MM.1S (cell line): ENCODE measurements around the gene PDLIM4.

ENCODE experiments used
- DNase-seq: peaks from one replicate; pipeline ENCODE4 v3.0.0-alpha.2; 2015
- H2AFZ ChIP-seq: fragments of 300-600 bp; sonication (generic); 2 replicates; pipeline ENCODE4 v1.6.0; 2016; ENCODE audit warnings: antibody characterized with exemption, low read length
- H3F3A ChIP-seq: fragments of 300-600 bp; sonication (generic); 2 replicates; pipeline ENCODE4 v1.6.1; 2016; ENCODE audit warnings: mild to moderate bottlenecking, antibody characterized with exemption, low read length, moderate library complexity, mixed read lengths; ENCODE audit not compliant: insufficient read depth
- H3K27ac ChIP-seq: fragments of 300-600 bp; sonication (generic); 2 replicates; pipeline ENCODE4 v1.5.1; 2016; ENCODE audit warnings: mild to moderate bottlenecking, low read length
- H3K27me3 ChIP-seq: fragments of 300-600 bp; sonication (generic); replicated peaks from 2 replicates; pipeline ENCODE4 v1.6.0; 2016; ENCODE audit warnings: low read length; ENCODE audit not compliant: insufficient read depth
- H3K36me3 ChIP-seq: fragments of 300-600 bp; sonication (generic); replicated peaks from 2 replicates; pipeline ENCODE4 v1.6.1; 2016; ENCODE audit warnings: mild to moderate bottlenecking, low read length, mixed read lengths; ENCODE audit not compliant: insufficient read depth
- H3K4me1 ChIP-seq: fragments of 300-600 bp; sonication (generic); 2 replicates; pipeline ENCODE4 v1.6.1; 2016; ENCODE audit warnings: low read length, mixed read lengths
- H3K4me2 ChIP-seq: fragments of 300-600 bp; sonication (generic); 2 replicates; pipeline ENCODE4 v1.6.0; 2016; ENCODE audit warnings: low read depth, low read length
- H3K4me3 ChIP-seq: fragments of 300-600 bp; sonication (generic); 2 replicates; pipeline ENCODE4 v1.5.1; 2016; ENCODE audit warnings: low read length, mixed read lengths
- H3K79me2 ChIP-seq: fragments of 300-600 bp; sonication (generic); 2 replicates; pipeline ENCODE4 v1.6.1; 2016; ENCODE audit warnings: mixed run types, low read length, mixed read lengths
- H3K9ac ChIP-seq: fragments of 300-600 bp; sonication (generic); 2 replicates; pipeline ENCODE4 v1.6.1; 2016; ENCODE audit warnings: low read length, mixed read lengths
- H3K9me2 ChIP-seq: fragments of 300-600 bp; sonication (generic); replicated peaks from 2 replicates; pipeline ENCODE4 v1.6.1; 2016; ENCODE audit warnings: mild to moderate bottlenecking, low read length, mixed read lengths; ENCODE audit not compliant: insufficient read depth
- H3K9me3 ChIP-seq: fragments of 300-600 bp; sonication (generic); replicated peaks from 2 replicates; pipeline ENCODE4 v1.6.1; 2016; ENCODE audit warnings: mild to moderate bottlenecking, low read length, mixed read lengths; ENCODE audit not compliant: insufficient read depth
- H4K20me1 ChIP-seq: fragments of 300-600 bp; sonication (generic); 2 replicates; pipeline ENCODE4 v1.6.1; 2016; ENCODE audit warnings: mild to moderate bottlenecking, low read length, moderate library complexity, mixed read lengths; ENCODE audit not compliant: insufficient read depth
- EZH2 ChIP-seq: fragments of 300-600 bp; sonication (generic); optimal IDR thresholded peaks from 2 replicates; pipeline ENCODE3; 2017; ENCODE audit warnings: low read depth, mild to moderate bottlenecking, antibody characterized with exemption, low read length, mixed read lengths
- EZH2phosphoT487 ChIP-seq: fragments of 300-600 bp; sonication (generic); IDR thresholded peaks from 2 replicates; pipeline ENCODE4 v1.6.1; 2018; ENCODE audit warnings: antibody characterized with exemption, low read length
- TF ChIP-seq, protein P1 (sequence below): fragments of 300-600 bp; sonication (generic); IDR thresholded peaks from 2 replicates; pipeline ENCODE4 v1.5.1; 2016; ENCODE audit warnings: antibody characterized with exemption, low read length, mixed read lengths

The PDLIM4 gene

DNA sequence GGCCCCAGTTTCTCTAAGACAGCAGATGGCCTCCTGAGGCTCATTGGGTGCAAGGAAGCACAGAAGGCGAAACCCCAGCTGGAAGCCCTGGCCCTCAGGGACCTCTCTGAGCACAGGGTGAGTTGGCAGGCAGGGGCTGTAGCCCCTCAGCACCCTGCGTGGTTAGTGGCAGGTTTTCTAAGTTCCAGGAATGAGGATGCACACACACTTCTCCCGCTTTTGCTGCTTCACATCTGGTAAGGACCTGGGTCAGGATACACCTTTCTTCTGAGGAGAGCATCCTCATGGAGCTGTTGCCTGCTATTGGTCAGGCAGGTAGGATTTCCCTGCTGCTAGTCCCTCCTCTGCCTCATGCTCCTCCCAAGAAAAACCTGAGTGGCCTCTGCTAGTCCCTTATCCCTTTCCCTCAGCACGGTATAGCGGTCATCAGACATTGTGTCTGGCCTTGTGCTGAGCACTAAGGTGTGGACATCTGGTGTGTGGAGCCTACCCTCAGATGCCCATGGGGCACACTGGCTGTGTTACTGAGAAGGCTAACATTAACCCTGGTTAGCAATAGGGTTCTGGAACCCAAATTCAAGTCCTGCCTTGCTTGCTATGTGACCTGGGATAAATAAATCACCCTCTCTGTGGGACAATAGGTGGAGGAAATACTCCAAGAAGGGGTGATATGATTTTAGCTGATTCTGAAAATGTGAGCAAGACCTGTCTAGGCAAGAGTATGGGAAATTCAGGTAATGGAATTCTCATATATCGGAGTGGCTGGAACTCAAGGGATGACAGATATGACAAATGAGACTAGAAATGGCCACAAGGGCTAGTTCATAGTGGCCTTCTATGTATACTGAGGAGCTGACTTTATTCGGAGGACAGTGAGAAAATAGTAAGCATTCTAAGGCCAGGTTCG lies 38.3 kb downstream of the PDLIM4 start:
- no peak overlapping the region for H3K4me3 ChIP-seq
- H3K9me2 ChIP-seq, result no peaks in the 10 kb centered on the region
- no peaks in the 10 kb centered on the region for H3K27me3 ChIP-seq
- no peaks in the 10 kb centered on the region for H3K79me2 ChIP-seq
- no peak overlapping the region for H3K27ac ChIP-seq
- H3K9me3 ChIP-seq, result no peaks in the 10 kb centered on the region
- H2AFZ ChIP-seq, result no peak overlapping the region
- no peaks in the 10 kb centered on the region for H4K20me1 ChIP-seq
- peaks cover 17% of the 10 kb centered on the region for H3K4me1 ChIP-seq
- peaks cover 7% of the 10 kb centered on the region; the same call in 1 of the 2 replicates for H3F3A ChIP-seq
- no peaks in the 10 kb centered on the region for H3K36me3 ChIP-seq
- DNase-seq, result no peak
- H3K4me2 ChIP-seq, result no peak overlapping the region
- no peak overlapping the region for H3K9ac ChIP-seq
- TF ChIP-seq, protein P1, sequence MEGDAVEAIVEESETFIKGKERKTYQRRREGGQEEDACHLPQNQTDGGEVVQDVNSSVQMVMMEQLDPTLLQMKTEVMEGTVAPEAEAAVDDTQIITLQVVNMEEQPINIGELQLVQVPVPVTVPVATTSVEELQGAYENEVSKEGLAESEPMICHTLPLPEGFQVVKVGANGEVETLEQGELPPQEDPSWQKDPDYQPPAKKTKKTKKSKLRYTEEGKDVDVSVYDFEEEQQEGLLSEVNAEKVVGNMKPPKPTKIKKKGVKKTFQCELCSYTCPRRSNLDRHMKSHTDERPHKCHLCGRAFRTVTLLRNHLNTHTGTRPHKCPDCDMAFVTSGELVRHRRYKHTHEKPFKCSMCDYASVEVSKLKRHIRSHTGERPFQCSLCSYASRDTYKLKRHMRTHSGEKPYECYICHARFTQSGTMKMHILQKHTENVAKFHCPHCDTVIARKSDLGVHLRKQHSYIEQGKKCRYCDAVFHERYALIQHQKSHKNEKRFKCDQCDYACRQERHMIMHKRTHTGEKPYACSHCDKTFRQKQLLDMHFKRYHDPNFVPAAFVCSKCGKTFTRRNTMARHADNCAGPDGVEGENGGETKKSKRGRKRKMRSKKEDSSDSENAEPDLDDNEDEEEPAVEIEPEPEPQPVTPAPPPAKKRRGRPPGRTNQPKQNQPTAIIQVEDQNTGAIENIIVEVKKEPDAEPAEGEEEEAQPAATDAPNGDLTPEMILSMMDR, result no peak
- TF ChIP-seq EZH2phosphoT487 (no peak), EZH2 (no peak)

DNA sequence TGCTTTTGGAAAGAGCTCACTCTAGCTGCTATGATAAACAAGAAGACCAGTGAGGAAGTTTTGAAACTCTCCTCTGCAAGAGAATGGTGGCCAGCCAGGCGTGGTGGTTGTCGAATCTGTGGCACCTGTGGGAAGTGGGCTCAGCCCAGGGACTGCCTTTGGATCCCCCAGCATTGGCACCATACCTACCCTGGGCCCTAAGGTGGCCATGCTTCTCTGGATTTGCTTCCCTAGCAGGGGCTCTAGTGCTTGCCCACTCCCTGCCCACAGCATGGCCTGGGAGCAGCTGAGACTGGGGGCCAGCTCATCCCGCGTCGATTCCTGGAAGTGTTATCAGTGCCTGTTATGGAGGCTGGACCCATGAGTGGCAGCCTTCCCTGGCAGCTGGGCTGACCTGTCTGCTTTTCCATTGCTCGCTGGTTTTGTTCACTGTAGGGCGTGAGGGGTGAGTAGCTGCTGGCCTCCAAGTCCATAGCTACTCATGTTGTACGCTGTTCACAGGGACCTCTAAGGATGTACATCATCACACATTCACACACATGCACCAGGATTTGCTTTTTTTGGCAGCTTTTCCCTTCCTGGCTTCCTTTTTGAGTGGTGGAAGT lies 39.0 kb downstream of the PDLIM4 start:
- Histone ChIP-seq H3K36me3 (no peaks in the 10 kb centered on the region), H3K9me3 (no peaks in the 10 kb centered on the region), H3K27me3 (no peaks in the 10 kb centered on the region), H3K4me2 (no peak overlapping the region), H3F3A (peaks cover 7% of the 10 kb centered on the region; the same call in 1 of the 2 replicates), H3K79me2 (no peaks in the 10 kb centered on the region), H3K4me1 (peaks cover 10% of the 10 kb centered on the region), H2AFZ (no peak overlapping the region), H3K4me3 (no peak overlapping the region), H3K9me2 (no peaks in the 10 kb centered on the region), H3K9ac (no peak overlapping the region), H4K20me1 (no peaks in the 10 kb centered on the region), H3K27ac (no peak overlapping the region)
- TF ChIP-seq, protein P1, result no peak
- no peak for TF ChIP-seq EZH2
- no peak for TF ChIP-seq EZH2phosphoT487
- no peak for DNase-seq

DNA sequence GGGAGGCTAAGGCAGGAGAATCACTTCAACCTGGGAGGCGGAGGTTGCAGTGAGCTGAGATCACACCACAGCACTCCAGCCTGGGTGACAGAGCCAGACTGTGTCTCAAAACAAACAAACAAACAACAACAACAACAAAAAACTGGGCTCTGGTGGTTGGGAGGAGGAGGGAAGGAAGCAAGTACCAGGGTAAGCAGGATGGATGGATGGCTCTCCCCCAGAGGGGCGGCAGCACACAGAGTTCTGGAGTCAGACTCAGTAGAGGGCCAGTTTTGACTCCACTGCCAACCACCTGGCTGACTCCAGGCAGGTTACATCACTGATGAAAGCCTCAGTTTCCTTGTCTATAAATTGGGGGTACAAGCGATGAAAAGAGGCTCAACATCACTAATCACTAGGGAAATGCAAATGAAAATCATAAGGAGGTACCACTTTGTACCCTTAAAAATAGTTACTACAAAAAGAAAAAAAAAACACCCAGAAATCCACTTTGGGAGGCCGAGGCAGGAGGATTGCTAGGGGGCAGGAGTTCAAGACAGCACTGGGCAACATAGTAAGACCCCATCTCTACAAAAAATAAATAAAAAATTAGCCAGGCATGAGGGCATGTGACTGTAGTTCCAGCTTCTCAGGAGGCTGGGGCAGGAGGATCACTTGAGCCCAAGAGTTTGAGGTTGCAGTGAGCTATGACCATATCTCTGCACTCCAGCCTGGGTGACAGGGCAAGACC lies 39.9 kb downstream of the PDLIM4 start:
- no peak overlapping the region for H2AFZ ChIP-seq
- H3K9me3 ChIP-seq, result no peaks in the 10 kb centered on the region
- H3K4me1 ChIP-seq, result peaks cover 10% of the 10 kb centered on the region
- peaks cover 7% of the 10 kb centered on the region; the same call in 1 of the 2 replicates for H3F3A ChIP-seq
- no peak overlapping the region for H3K27ac ChIP-seq
- TF ChIP-seq, protein P1, result no peak
- no peak for TF ChIP-seq EZH2phosphoT487
- TF ChIP-seq EZH2, result no peak
- H3K4me2 ChIP-seq, result no peak overlapping the region
- no peaks in the 10 kb centered on the region for H4K20me1 ChIP-seq
- H3K9me2 ChIP-seq, result no peaks in the 10 kb centered on the region
- no peak for DNase-seq
- H3K79me2 ChIP-seq, result no peaks in the 10 kb centered on the region
- no peak overlapping the region for H3K9ac ChIP-seq
- no peaks in the 10 kb centered on the region for H3K27me3 ChIP-seq
- H3K4me3 ChIP-seq, result no peak overlapping the region
- H3K36me3 ChIP-seq, result no peaks in the 10 kb centered on the region
